SK-N-SH (cell line): ENCODE results near the gene YKT6. TPM values are rescaled to one million over a fixed set of nuclear protein-coding genes. Genes with fewer than 3 reads are reported as not detected.

Source experiments
- CTCF ChIA-PET: fragments of 300-600, 350-600 bp; formaldehyde crosslinking; extraction: SDS; loops from one replicate; lab custom pipeline; 2021; lab: Yijun Ruan, JAX
- POLR2A ChIA-PET: fragments of 350-600 bp; sonication (Branson Sonifier 250); formaldehyde crosslinking; extraction: SDS; loops from one replicate; lab custom pipeline; 2020; ENCODE audit warnings: antibody characterized with exemption, inconsistent platforms; lab: Yijun Ruan, JAX
- DNase-seq: peaks from one replicate; pipeline ENCODE4 v3.0.0; 2012
- H2AFZ ChIP-seq: fragments of 200-600 bp; sonication (generic); 2 replicates; pipeline ENCODE4 v1.8.1; 2016; ENCODE audit warnings: antibody characterized with exemption, mild to moderate bottlenecking, low read depth
- H3F3A ChIP-seq: fragments of 200-600 bp; sonication (generic); replicated peaks from 2 replicates; pipeline ENCODE3; 2016; ENCODE audit warnings: antibody characterized with exemption, mild to moderate bottlenecking; ENCODE audit not compliant: insufficient read depth
- H3K27ac ChIP-seq, 2 experiments: fragments of 200-500 bp in 1 of 2; fragments of 200-600 bp in 1 of 2; sonication (Bioruptor generic) in 1 of 2; sonication (generic), shearing (Covaris generic) in 1 of 2; 2 replicates each; pipeline versions ENCODE4 v1.5.1 to v1.6.1; 2014 to 2016; ENCODE audit warnings: low read depth in 2 of 2, inconsistent platforms in 1 of 2, low read length in 1 of 2, mild to moderate bottlenecking in 1 of 2, mixed read lengths in 1 of 2
- H3K27me3 ChIP-seq: fragments of 200-600 bp; sonication (generic), shearing (Covaris generic); 2 replicates; pipeline ENCODE4 v1.6.1; 2016; ENCODE audit warnings: mixed run types; ENCODE audit not compliant: insufficient read depth
- H3K36me3 ChIP-seq, 2 experiments: fragments of 200-500 bp in 1 of 2; fragments of 200-600 bp in 1 of 2; sonication (Bioruptor generic) in 1 of 2; sonication (generic) in 1 of 2; replicated peaks in 1 of 2; 2 replicates each; pipeline versions ENCODE3 to v1.5.1; 2014 to 2016; ENCODE audit warnings: low read length in 1 of 2, mild to moderate bottlenecking in 1 of 2; ENCODE audit not compliant: insufficient read depth in 2 of 2, control insufficient read depth in 1 of 2
- H3K4me1 ChIP-seq, 2 experiments: fragments of 200-500 bp in 1 of 2; fragments of 200-600 bp in 1 of 2; sonication (Bioruptor generic) in 1 of 2; sonication (generic), shearing (Covaris generic) in 1 of 2; 2 replicates each; pipeline versions ENCODE4 v1.5.1 to v1.6.1; 2014 to 2016; ENCODE audit warnings: low read depth in 1 of 2, low read length in 1 of 2, mixed run types in 1 of 2; ENCODE audit not compliant: insufficient read depth in 2 of 2, control insufficient read depth in 1 of 2
- H3K4me2 ChIP-seq: fragments of 200-600 bp; sonication (generic), shearing (Covaris generic); 2 replicates; pipeline ENCODE4 v1.6.1; 2017; ENCODE audit warnings: mixed run types
- H3K4me3 ChIP-seq, 2 experiments: fragments of 200-500 bp in 1 of 2; fragments of 200-600 bp in 1 of 2; sonication (Bioruptor generic) in 1 of 2; sonication (generic), shearing (Covaris generic) in 1 of 2; 2 replicates each; pipeline versions ENCODE4 v1.5.1 to v1.8.1; 2014 to 2016; ENCODE audit warnings: low read depth in 2 of 2, inconsistent platforms in 1 of 2, low read length in 1 of 2, mild to moderate bottlenecking in 1 of 2, mixed read lengths in 1 of 2, moderate library complexity in 1 of 2
- H3K79me2 ChIP-seq: fragments of 200-600 bp; sonication (generic); 2 replicates; pipeline ENCODE4 v1.8.1; 2017; ENCODE audit warnings: mild to moderate bottlenecking; ENCODE audit not compliant: insufficient read depth
- H3K9ac ChIP-seq: fragments of 200-600 bp; sonication (generic); 2 replicates; pipeline ENCODE4 v1.6.1; 2017; ENCODE audit warnings: mixed run types
- H3K9me2 ChIP-seq: fragments of 200-600 bp; sonication (generic); 2 replicates; pipeline ENCODE4 v1.6.1; 2017; ENCODE audit warnings: mixed run types
- H3K9me3 ChIP-seq: fragments of 200-600 bp; sonication (generic); 2 replicates; pipeline ENCODE4 v1.6.1; 2017; ENCODE audit warnings: mixed run types, mild to moderate bottlenecking, moderate library complexity
- H4K20me1 ChIP-seq: fragments of 200-600 bp; sonication (generic); 2 replicates; pipeline ENCODE4 v1.6.1; 2017; ENCODE audit warnings: mild to moderate bottlenecking, mixed run types; ENCODE audit not compliant: insufficient read depth
- CTCF ChIP-seq: fragments of 200-600 bp; sonication (generic); IDR thresholded peaks from 2 replicates; pipeline ENCODE4 v1.6.1; 2017; ENCODE audit warnings: antibody characterized with exemption, mild to moderate bottlenecking, moderate library complexity
- EP300 ChIP-seq, 2 experiments: IDR thresholded peaks; 2 replicates each; pipeline versions ENCODE4 v1.4.0 to v1.6.1; 2012; ENCODE audit warnings: borderline replicate concordance in 1 of 2, low read depth in 1 of 2, low read length in 1 of 2
- EZH2phosphoT487 ChIP-seq: fragments of 200-600 bp; sonication (generic); IDR thresholded peaks from 2 replicates; pipeline ENCODE4 v1.6.1; 2017; ENCODE audit warnings: low read depth, mixed run types, mild to moderate bottlenecking, antibody characterized with exemption, moderate library complexity, borderline replicate concordance
- FOXJ3 ChIP-seq: sonication (generic); formaldehyde crosslinking; IDR thresholded peaks from 2 replicates; pipeline ENCODE4 v1.5.1; 2020; ENCODE audit warnings: mild to moderate bottlenecking, missing genetic modification reagents
- GABPA ChIP-seq: IDR thresholded peaks from 2 replicates; pipeline ENCODE4 v1.4.0; 2012; ENCODE audit warnings: low read depth, mild to moderate bottlenecking
- JUND ChIP-seq: IDR thresholded peaks from 2 replicates; pipeline ENCODE4 v1.4.0; 2012
- MXI1 ChIP-seq: IDR thresholded peaks from 2 replicates; pipeline ENCODE4 v1.6.1; 2012; ENCODE audit warnings: mild to moderate bottlenecking, low read depth, low read length, improper control_type of control experiment
- PBX3 ChIP-seq: IDR thresholded peaks from 2 replicates; pipeline ENCODE4; 2012
- RAD21 ChIP-seq: IDR thresholded peaks from 2 replicates; pipeline ENCODE4 v1.6.1; 2012; ENCODE audit warnings: mild to moderate bottlenecking, low read length
- SIN3A ChIP-seq: IDR thresholded peaks from 2 replicates; pipeline ENCODE4 v1.6.1; 2012; ENCODE audit warnings: low read depth, mild to moderate bottlenecking, low read length, moderate library complexity, borderline replicate concordance
- TAF1 ChIP-seq: IDR thresholded peaks from 2 replicates; pipeline ENCODE4 v1.6.1; 2012; ENCODE audit warnings: low read depth, mild to moderate bottlenecking, low read length, moderate library complexity, borderline replicate concordance
- TCF12 ChIP-seq: IDR thresholded peaks from 2 replicates; pipeline ENCODE4 v1.4.0; 2012
- TEAD4 ChIP-seq: IDR thresholded peaks from 2 replicates; pipeline ENCODE4 v1.4.0; 2012; ENCODE audit warnings: mild to moderate bottlenecking, borderline replicate concordance; ENCODE audit not compliant: insufficient read depth
- USF1 ChIP-seq: IDR thresholded peaks from 2 replicates; pipeline ENCODE4 v1.4.0; 2012; ENCODE audit warnings: low read depth, borderline replicate concordance
- YY1 ChIP-seq: IDR thresholded peaks from 2 replicates; pipeline ENCODE4 v1.4.0; 2012; ENCODE audit warnings: low read depth, mild to moderate bottlenecking
- WGBS: methylation state at CpG from one replicate; pipeline ENCODE4 v1.1.6; 2017; ENCODE audit warnings: low lambda C conversion rate; 5-methylcytosine and 5-hydroxymethylcytosine counted together
- polyA plus RNA-seq, 3 experiments: library from polyadenylated mRNA; depleted of rRNA; stranded (reverse); fragments of >200 nt; gene quantifications; 2 replicates each; pipeline ENCODE4 v1.2.3, GENCODE V29; 2012

Gene YKT6
- polyA plus RNA-seq, 1 of the 3 experiments (the other 2 are of a cell fraction): 170 TPM

- no peak overlapping the region for H2AFZ ChIP-seq
- POLR2A ChIA-PET: interaction anchor here (0.7 kb wide), 1 partner anchor 23 kb away, joined by 3 read pairs; no protein-coding TSS in a partner anchor
- no peaks in the 10 kb centered on the region for H3K36me3 ChIP-seq
- WGBS: 64% methylated on average over 10 of the region's 10 CpGs
- no peak overlapping the region for H3K4me3 ChIP-seq
- no peaks in the 10 kb centered on the region for H3K27me3 ChIP-seq
- H3K9ac ChIP-seq: no peak overlapping the region
- no peak for TF ChIP-seq JUND
- no peak for TF ChIP-seq TEAD4
- TF ChIP-seq EZH2phosphoT487: no peak
- TF ChIP-seq GABPA: no peak
- no peak for TF ChIP-seq USF1
- TF ChIP-seq PBX3: no peak
- TF ChIP-seq CTCF: no peak
- no peak for TF ChIP-seq EP300 (IDR thresholded peaks at IDR 0.05; ENCODE audit: borderline replicate concordance in 1 of 2, low read depth in 1 of 2, low read length in 1 of 2)
- TF ChIP-seq MXI1: no peak
- no peak for TF ChIP-seq RAD21
- no peak for TF ChIP-seq TCF12
- TF ChIP-seq YY1: no peak
- no peak for TF ChIP-seq FOXJ3
- no peak for TF ChIP-seq SIN3A
- TF ChIP-seq TAF1: no peak
- TF ChIP-seq, all 33 proteins: peak for 0
- CTCF ChIA-PET: interaction anchor here (1.2 to 2.6 kb wide), 4 partner anchors 17 to 71 kb away, joined by 3 to 11 read pairs (median 6); partner anchors contain the start of gene YKT6
- Histone ChIP-seq H3K9me3 (no peaks in the 10 kb centered on the region), H3F3A (no peaks in the 10 kb centered on the region), H3K27ac (peak overlapping the region in 1 of 2 experiments; percentile 84; a peak in 1 of 4 replicates), H3K79me2 (no peaks in the 10 kb centered on the region), H3K4me1 (peaks cover 0 to 40% of the 10 kb centered on the region in 2 experiments; a peak in 1 of 4 replicates), H3K4me2 (no peak overlapping the region), H4K20me1 (no peaks in the 10 kb centered on the region), H3K9me2 (no peaks in the 10 kb centered on the region)
- no peak for DNase-seq
Measured at GRCh38 chr7:44237696-44238095, 36.9 kb downstream of the YKT6 start.
